Transverse colon (tissue), 4 donors: ENCODE measurements around the gene ENPP5. TPM values are rescaled to one million over a fixed set of nuclear protein-coding genes. Genes with fewer than 3 reads are reported as not detected.

Experiments
- DNase-seq: peaks from one replicate; pipeline ENCODE4 v3.0.0-alpha.2; 2019
- H3K27ac ChIP-seq, 4 donors: fragments of 200-600 bp; sonication (generic); 2 replicates each; pipeline ENCODE4 v1.5.1; 2016 to 2018; ENCODE audit warnings: inconsistent platforms in 4 of 4
- H3K27me3 ChIP-seq: fragments of 200-600 bp; sonication (generic); 2 replicates; pipeline ENCODE4 v1.5.1; 2017; ENCODE audit warnings: inconsistent platforms
- H3K36me3 ChIP-seq, 4 donors: fragments of 200-600 bp; sonication (generic); 2 replicates each; pipeline ENCODE4 v1.5.1; 2017 to 2019; ENCODE audit warnings: inconsistent platforms in 4 of 4
- H3K4me1 ChIP-seq, 4 donors: fragments of 200-600 bp; sonication (generic); 2 replicates each; pipeline ENCODE4 v1.5.1; 2017 to 2020; ENCODE audit warnings: inconsistent platforms in 4 of 4
- H3K4me3 ChIP-seq, 4 donors: fragments of 200-600 bp; sonication (generic); 1 replicate in 1 of 4; 2 replicates in 3 of 4; pipeline versions ENCODE4 v1.5.1 to v1.6.1; 2017 to 2019; ENCODE audit warnings: inconsistent platforms in 4 of 4
- H3K9me3 ChIP-seq, 2 donors: fragments of 200-600 bp; sonication (generic); 2 replicates each; pipeline ENCODE4 v1.5.1; 2017 to 2019; ENCODE audit warnings: inconsistent platforms in 2 of 2
- CTCF ChIP-seq, 5 experiments: fragments of 200-600 bp in 3 of 5; fragments of 450-650 bp in 2 of 5; sonication (generic) in 3 of 5; IDR thresholded peaks; 1 replicate in 2 of 5; 2 replicates in 3 of 5; pipeline ENCODE4 v1.5.1; 2016 to 2017; ENCODE audit warnings: antibody characterized with exemption in 5 of 5, inconsistent platforms in 3 of 5, mild to moderate bottlenecking in 2 of 5, moderate library complexity in 1 of 5
- EP300 ChIP-seq: sonication (generic); formaldehyde crosslinking; IDR thresholded peaks from one replicate; pipeline ENCODE4 v1.6.1; 2017; ENCODE audit warnings: antibody characterized with exemption, low read depth
- POLR2A ChIP-seq: fragments of 450-650 bp; IDR thresholded peaks from one replicate; pipeline ENCODE4 v1.6.1; 2016; ENCODE audit warnings: antibody characterized with exemption, mild to moderate bottlenecking, moderate library complexity
- POLR2AphosphoS5 ChIP-seq, 3 donors: sonication (generic); formaldehyde crosslinking; IDR thresholded peaks; one replicate each; pipeline ENCODE4 v1.6.1; 2016; ENCODE audit warnings: antibody characterized with exemption in 3 of 3
- WGBS, 2 donors: methylation state at CpG; one replicate each; pipeline ENCODE4 v1.1.5; 2018; ENCODE audit warnings: low coverage in 1 of 2; 5-methylcytosine and 5-hydroxymethylcytosine counted together
- in situ Hi-C, 4 donors: fragments of 200-750 bp; cut with MboI; loops; one replicate each; pipeline versions ENCODE4 v1.15.0 to v1.15.1; 2017; ENCODE audit warnings: low sequenced_read_pairs in 3 of 4, low pct_ligation_motif_present in 1 of 4, low pct_unique_long_range_greater_than_20kb in 1 of 4
- intact Hi-C: fragments of 100-400 bp; cut with DNase I; formaldehyde crosslinking; loops from one replicate; pipeline ENCODE4 v1.15.1; 2023; ENCODE audit warnings: low total_unique reads
- total RNA-seq, 4 donors: library from RNA; depleted of rRNA; stranded (reverse); fragments of >200 nt; gene quantifications; one replicate each; pipeline ENCODE4 v1.1.0, GENCODE V29; 2016

Gene ENPP5
- total RNA-seq, 4 donors from 2014 or later = 3.3 to 5.5 TPM; not detected in 2

- in situ Hi-C loops (loop anchor here in 3 of 4 donors (25.0 kb wide), 3 partner anchors 123 to 427 kb away; no protein-coding TSS in a partner anchor), intact Hi-C loops (loop anchor here (10.0 kb wide), 1 partner anchor 205 kb away; no protein-coding TSS in a partner anchor)
- H3K4me1 ChIP-seq = no peaks in the 10 kb centered on the region
- no peaks in the 10 kb centered on the region for H3K36me3 ChIP-seq
- WGBS, 2 donors = 76 to 83% methylated on average over 5 of the region's 5 CpGs
- no peak for TF ChIP-seq POLR2AphosphoS5 (IDR thresholded peaks at IDR 0.05)
- no peak for TF ChIP-seq CTCF (IDR thresholded peaks at IDR 0.05)
- TF ChIP-seq POLR2A = no peak
- TF ChIP-seq EP300 = no peak
- no peak overlapping the region for H3K4me3 ChIP-seq
- H3K9me3 ChIP-seq = no peaks in the 10 kb centered on the region
- no peak overlapping the region for H3K27ac ChIP-seq
- no peak for DNase-seq
- H3K27me3 ChIP-seq = no peaks in the 10 kb centered on the region
These were observed 39.5 kb upstream of the ENPP5 start for GRCh38 chr6:46210294-46210693.

GRCh38 chr6:46208303-46208702, 37.5 kb upstream of the ENPP5 start:
- DNase-seq = no peak
- H3K36me3 ChIP-seq = no peaks in the 10 kb centered on the region
- intact Hi-C loops (no loop called here), in situ Hi-C loops (loop anchor here in 3 of 4 donors (25.0 kb wide), 3 partner anchors 121 to 429 kb away; no protein-coding TSS in a partner anchor)
- H3K9me3 ChIP-seq = no peaks in the 10 kb centered on the region
- no peaks in the 10 kb centered on the region for H3K27me3 ChIP-seq
- H3K4me1 ChIP-seq = no peaks in the 10 kb centered on the region
- no peak overlapping the region for H3K4me3 ChIP-seq
- TF ChIP-seq POLR2A = no peak
- no peak for TF ChIP-seq POLR2AphosphoS5 (IDR thresholded peaks at IDR 0.05)
- no peak for TF ChIP-seq EP300
- no peak for TF ChIP-seq CTCF (IDR thresholded peaks at IDR 0.05)
- H3K27ac ChIP-seq = no peak overlapping the region

GRCh38 chr6:46207174-46207573, 36.4 kb upstream of the ENPP5 start:
- TF ChIP-seq POLR2AphosphoS5 (IDR thresholded peaks at IDR 0.05) (no peak), POLR2A (no peak), EP300 (no peak), CTCF (IDR thresholded peaks at IDR 0.05) (no peak)
- Histone ChIP-seq H3K4me1 (no peaks in the 10 kb centered on the region), H3K27ac (no peak overlapping the region), H3K4me3 (no peak overlapping the region), H3K9me3 (no peaks in the 10 kb centered on the region), H3K36me3 (no peaks in the 10 kb centered on the region), H3K27me3 (no peaks in the 10 kb centered on the region)
- in situ Hi-C loops (loop anchor here in 3 of 4 donors (25.0 kb wide), 3 partner anchors 120 to 430 kb away; no protein-coding TSS in a partner anchor), intact Hi-C loops (no loop called here)
- no peak for DNase-seq
- 91 to 100% methylated on average over 1 to 3 of the region's 3 CpGs for WGBS, 2 donors

- Histone ChIP-seq H3K4me3 (no peak overlapping the region), H3K36me3 (no peaks in the 10 kb centered on the region), H3K27ac (no peak overlapping the region), H3K9me3 (no peaks in the 10 kb centered on the region), H3K27me3 (no peaks in the 10 kb centered on the region), H3K4me1 (no peaks in the 10 kb centered on the region)
- DNase-seq = no peak
- TF ChIP-seq CTCF (IDR thresholded peaks at IDR 0.05) (no peak), EP300 (no peak), POLR2AphosphoS5 (IDR thresholded peaks at IDR 0.05) (no peak), POLR2A (no peak)
- intact Hi-C loops = no loop called here
- in situ Hi-C loops = loop anchor here in 3 of 4 donors (25.0 kb wide), 3 partner anchors 118 to 432 kb away; no protein-coding TSS in a partner anchor
- WGBS, 2 donors = 88 to 94% methylated on average over 3 to 29 of the region's 29 CpGs
These were observed 34.3 kb upstream of the ENPP5 start for GRCh38 chr6:46204880-46205650.
